ENCODE data around the gene HOXA10.

The HOXA10 gene

DNA sequence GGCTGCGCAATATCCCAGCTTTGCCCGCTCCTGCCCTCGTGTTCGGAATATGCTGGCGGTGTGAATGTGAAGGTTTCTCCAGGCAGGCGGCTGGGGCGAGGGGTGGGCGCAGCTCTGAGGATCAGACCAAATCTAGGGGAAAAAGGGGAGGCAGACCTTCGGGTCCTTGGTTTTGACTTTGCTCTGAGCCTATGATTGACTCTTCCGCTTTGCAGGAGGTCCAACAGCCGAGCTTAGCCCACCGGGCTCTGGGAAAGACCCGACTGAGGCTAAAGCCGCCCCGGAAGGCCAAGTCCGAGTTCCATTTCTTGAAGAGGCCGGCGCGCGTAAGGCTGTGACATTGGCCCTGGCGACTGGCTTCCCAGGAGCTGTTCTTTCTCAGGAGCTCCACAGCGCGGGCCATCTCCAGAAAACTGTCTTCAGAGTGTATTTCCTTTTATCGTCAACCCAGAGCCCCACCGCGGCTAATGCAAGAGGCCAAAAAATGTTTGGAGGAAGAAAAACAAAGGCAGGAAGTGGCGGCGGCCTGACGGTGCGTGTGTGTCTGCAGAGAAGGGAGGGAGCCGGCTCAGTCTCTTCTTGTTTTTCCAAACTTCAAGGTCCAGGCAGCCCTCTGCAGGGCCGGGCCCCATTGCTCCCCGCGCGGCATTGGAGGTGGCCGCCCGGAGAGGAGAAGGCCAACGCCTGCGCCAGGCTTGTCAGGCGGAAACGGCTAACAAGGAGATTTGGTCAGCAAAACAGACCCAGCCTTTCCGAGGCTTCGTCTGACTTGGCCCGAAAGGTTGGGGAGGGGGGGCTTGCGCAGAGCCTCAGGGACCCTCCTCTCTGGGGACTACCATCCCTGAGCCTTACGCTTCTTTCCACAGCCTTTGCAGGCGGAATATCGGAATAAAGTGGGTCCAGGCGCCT lies 14.5 kb upstream of the HOXA10 start:
- no peaks in the 10 kb centered on the region for H3K79me2 ChIP-seq (ENCODE audit: low read length)
- H3K4me2 ChIP-seq (ENCODE audit: low read length), result no peak overlapping the region
- no peak overlapping the region for H3K9ac ChIP-seq (ENCODE audit: low read length)
- no peaks in the 10 kb centered on the region for H3K4me1 ChIP-seq (ENCODE audit: low read length)
- H4K20me1 ChIP-seq (ENCODE audit: insufficient read depth, low read length), result no peaks in the 10 kb centered on the region
- H3K27ac ChIP-seq (ENCODE audit: low read length), result no peak overlapping the region
- H3K36me3 ChIP-seq (replicated peaks; ENCODE audit: low read depth, low read length), result no peaks in the 10 kb centered on the region
- H2AFZ ChIP-seq (ENCODE audit: low read depth, low read length), result no peak overlapping the region
- TF ChIP-seq EZH2phosphoT487 (IDR thresholded peaks at IDR 0.05; ENCODE audit: low read depth), result no peak
- H3K9me3 ChIP-seq (ENCODE audit: insufficient read depth, low read length), result no peaks in the 10 kb centered on the region
- H3K4me3 ChIP-seq (ENCODE audit: low read length), result no peak overlapping the region
- no peaks in the 10 kb centered on the region for H3K27me3 ChIP-seq (ENCODE audit: low read depth, low read length)

DNA sequence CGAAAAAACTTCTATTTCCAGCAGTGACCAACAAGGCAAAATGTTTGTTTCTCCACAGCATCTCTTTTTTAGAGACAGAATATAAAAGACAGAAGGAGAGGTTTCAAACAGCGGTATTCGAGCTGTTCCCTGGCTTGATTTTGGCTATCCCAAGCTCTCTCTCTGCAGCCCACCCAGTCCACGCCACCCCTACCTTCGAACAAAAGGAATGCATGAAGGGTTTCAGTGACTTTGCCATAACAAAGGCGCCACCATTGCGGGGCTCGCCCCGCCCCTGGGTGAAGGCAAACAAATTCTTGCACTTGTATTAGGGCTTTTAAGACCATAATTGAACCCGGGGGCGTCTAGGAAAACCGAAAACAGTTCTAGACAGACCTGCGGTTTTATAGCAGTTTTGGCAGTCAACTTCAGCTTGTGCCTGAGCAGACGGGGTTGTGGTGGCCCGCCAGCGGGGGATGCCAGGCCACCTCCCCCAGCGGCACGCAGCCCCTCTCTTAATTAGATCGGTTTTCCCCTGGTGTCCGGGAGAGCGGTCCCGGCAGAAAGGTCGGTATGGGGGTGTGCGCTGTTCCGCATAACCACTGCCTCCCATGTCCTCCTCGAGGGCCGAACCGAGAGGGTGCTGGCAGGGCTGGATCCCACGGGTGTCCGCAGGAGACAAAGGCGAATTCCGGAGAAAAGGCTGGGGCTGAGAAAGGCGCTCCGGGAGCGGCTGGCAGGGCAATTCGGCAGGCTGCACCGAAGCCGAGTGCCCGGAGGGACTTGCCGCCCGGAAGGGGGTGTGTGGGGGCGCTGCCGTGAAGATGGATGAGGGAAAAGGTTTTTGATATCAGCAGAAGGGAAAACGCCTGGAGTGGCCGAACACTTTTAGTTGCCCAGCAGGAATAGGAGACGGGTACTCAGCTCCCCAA lies 13.6 kb upstream of the HOXA10 start:
- H3K27me3 ChIP-seq (ENCODE audit: low read depth, low read length), result no peaks in the 10 kb centered on the region
- H3K27ac ChIP-seq (ENCODE audit: low read length), result no peak overlapping the region
- H2AFZ ChIP-seq (ENCODE audit: low read depth, low read length), result no peak overlapping the region
- TF ChIP-seq, protein P1, sequence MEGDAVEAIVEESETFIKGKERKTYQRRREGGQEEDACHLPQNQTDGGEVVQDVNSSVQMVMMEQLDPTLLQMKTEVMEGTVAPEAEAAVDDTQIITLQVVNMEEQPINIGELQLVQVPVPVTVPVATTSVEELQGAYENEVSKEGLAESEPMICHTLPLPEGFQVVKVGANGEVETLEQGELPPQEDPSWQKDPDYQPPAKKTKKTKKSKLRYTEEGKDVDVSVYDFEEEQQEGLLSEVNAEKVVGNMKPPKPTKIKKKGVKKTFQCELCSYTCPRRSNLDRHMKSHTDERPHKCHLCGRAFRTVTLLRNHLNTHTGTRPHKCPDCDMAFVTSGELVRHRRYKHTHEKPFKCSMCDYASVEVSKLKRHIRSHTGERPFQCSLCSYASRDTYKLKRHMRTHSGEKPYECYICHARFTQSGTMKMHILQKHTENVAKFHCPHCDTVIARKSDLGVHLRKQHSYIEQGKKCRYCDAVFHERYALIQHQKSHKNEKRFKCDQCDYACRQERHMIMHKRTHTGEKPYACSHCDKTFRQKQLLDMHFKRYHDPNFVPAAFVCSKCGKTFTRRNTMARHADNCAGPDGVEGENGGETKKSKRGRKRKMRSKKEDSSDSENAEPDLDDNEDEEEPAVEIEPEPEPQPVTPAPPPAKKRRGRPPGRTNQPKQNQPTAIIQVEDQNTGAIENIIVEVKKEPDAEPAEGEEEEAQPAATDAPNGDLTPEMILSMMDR (IDR thresholded peaks at IDR 0.05; ENCODE audit: low read depth, low read length), result no peak
- TF ChIP-seq EZH2phosphoT487 (IDR thresholded peaks at IDR 0.05; ENCODE audit: low read depth), result no peak
- no peaks in the 10 kb centered on the region for H3K9me3 ChIP-seq (ENCODE audit: insufficient read depth, low read length)
- H3K9ac ChIP-seq (ENCODE audit: low read length), result no peak overlapping the region
- H3K36me3 ChIP-seq (replicated peaks; ENCODE audit: low read depth, low read length), result no peaks in the 10 kb centered on the region
- H3K79me2 ChIP-seq (ENCODE audit: low read length), result no peaks in the 10 kb centered on the region
- H3K4me3 ChIP-seq (ENCODE audit: low read length), result no peak overlapping the region
- no peaks in the 10 kb centered on the region for H3K4me1 ChIP-seq (ENCODE audit: low read length)
- no peaks in the 10 kb centered on the region for H4K20me1 ChIP-seq (ENCODE audit: insufficient read depth, low read length)
- H3K4me2 ChIP-seq (ENCODE audit: low read length), result no peak overlapping the region

DNA sequence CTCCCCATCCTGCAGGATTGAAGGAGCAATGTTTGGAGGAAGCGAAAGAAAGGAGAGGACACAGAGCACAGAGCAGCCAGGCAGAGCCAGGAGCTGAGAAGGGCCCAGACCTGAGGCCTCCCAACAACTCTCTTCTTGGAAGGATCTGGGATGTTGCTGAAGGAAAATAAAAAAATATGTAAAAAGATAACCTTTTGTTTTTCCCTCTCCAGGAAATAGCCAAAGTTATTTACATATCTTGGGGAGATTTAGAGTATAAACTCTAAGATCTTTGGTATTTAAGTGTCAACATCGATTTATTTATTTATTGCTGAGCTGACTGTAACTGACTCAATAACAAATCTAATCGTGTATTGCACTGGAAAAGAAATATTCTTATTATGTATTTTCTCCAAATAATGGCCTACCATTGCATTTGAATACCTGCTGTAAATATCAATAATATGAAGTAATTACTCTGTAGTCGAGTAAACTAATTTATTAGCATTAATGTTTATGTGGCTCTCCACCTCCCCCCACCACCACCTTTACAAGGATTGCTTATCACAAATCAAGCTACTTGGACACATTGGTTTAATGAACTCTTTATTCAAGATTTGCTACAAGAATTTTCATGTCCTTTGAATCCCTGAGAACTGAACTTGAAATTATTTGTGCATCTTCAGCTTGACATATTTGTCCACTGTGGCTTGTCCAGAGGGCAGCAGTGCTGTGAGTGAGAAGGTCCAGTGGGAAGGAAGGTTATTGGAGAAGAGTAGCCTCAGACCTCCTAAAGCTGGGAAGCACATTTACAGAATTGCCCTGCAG lies 12.8 kb upstream of the HOXA10 start:
- H3K27me3 ChIP-seq (ENCODE audit: low read depth, low read length), result no peaks in the 10 kb centered on the region
- H3K27ac ChIP-seq (ENCODE audit: low read length), result no peak overlapping the region
- no peak overlapping the region for H2AFZ ChIP-seq (ENCODE audit: low read depth, low read length)
- H3K36me3 ChIP-seq (replicated peaks; ENCODE audit: low read depth, low read length), result no peaks in the 10 kb centered on the region
- H3K4me3 ChIP-seq (ENCODE audit: low read length), result no peak overlapping the region
- H4K20me1 ChIP-seq (ENCODE audit: insufficient read depth, low read length), result no peaks in the 10 kb centered on the region
- H3K4me1 ChIP-seq (ENCODE audit: low read length), result no peaks in the 10 kb centered on the region
- TF ChIP-seq, protein P1 (IDR thresholded peaks at IDR 0.05; ENCODE audit: low read depth, low read length), result no peak
- TF ChIP-seq EZH2phosphoT487 (IDR thresholded peaks at IDR 0.05; ENCODE audit: low read depth), result no peak
- H3K79me2 ChIP-seq (ENCODE audit: low read length), result no peaks in the 10 kb centered on the region
- no peak overlapping the region for H3K4me2 ChIP-seq (ENCODE audit: low read length)
- no peaks in the 10 kb centered on the region for H3K9me3 ChIP-seq (ENCODE audit: insufficient read depth, low read length)
- no peak overlapping the region for H3K9ac ChIP-seq (ENCODE audit: low read length)

DNA sequence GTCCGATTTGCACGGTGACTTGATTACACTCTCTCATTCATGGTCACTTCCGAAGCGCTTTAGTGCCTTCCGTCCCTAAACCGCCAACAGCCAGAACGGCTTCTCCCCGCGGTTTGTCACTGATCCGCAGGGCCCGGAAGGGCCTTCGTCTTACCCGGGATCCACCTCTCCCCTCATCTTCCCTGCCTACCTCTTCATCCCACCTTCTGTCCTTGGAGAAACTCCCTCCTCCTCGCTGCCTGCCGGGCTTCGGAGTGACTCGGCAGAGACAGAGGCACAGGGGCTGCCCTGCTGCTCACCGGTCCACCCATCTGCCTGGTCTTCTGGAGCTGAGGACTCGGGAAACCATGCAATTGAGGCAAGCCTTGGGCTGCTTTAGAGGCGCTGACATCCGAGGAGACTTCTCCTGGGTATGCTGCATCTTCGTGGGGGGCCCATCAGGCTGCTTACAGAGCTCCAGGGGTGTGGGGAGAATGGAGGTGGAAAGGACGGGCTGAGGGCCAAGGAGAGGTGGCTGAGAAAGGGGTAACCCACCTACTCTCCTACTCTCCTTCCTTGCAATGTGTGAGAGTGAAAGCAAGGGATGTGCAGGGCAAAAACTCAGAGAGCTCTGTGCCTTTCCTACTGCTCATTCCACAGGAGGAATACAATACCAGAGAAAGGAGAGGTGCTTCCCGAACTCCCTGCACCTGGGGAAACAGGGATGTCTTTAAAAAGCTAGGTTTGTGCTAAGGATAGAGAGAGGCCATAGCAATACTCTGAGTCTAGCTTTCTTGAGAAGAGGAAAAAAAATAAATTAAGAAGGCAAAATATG lies 11.9 kb upstream of the HOXA10 start:
- no peaks in the 10 kb centered on the region for H3K36me3 ChIP-seq (replicated peaks; ENCODE audit: low read depth, low read length)
- no peak overlapping the region for H3K9ac ChIP-seq (ENCODE audit: low read length)
- no peaks in the 10 kb centered on the region for H4K20me1 ChIP-seq (ENCODE audit: insufficient read depth, low read length)
- TF ChIP-seq EZH2phosphoT487 (IDR thresholded peaks at IDR 0.05; ENCODE audit: low read depth), result no peak
- TF ChIP-seq, protein P1 (IDR thresholded peaks at IDR 0.05; ENCODE audit: low read depth, low read length), result no peak
- H3K79me2 ChIP-seq (ENCODE audit: low read length), result no peaks in the 10 kb centered on the region
- H3K27ac ChIP-seq (ENCODE audit: low read length), result no peak overlapping the region
- H3K27me3 ChIP-seq (ENCODE audit: low read depth, low read length), result no peaks in the 10 kb centered on the region
- H3K4me2 ChIP-seq (ENCODE audit: low read length), result no peak overlapping the region
- no peaks in the 10 kb centered on the region for H3K4me1 ChIP-seq (ENCODE audit: low read length)
- H3K4me3 ChIP-seq (ENCODE audit: low read length), result no peak overlapping the region
- H2AFZ ChIP-seq (ENCODE audit: low read depth, low read length), result no peak overlapping the region
- H3K9me3 ChIP-seq (ENCODE audit: insufficient read depth, low read length), result no peaks in the 10 kb centered on the region
